Tibial nerve (tissue), 4 donors: ENCODE data around the gene ZFYVE1.

Experiments used
- EP300 ChIP-seq, 2 donors: sonication (generic); formaldehyde crosslinking; IDR thresholded peaks; one replicate each; pipeline ENCODE4 v1.6.1; 2017; ENCODE audit warnings: antibody characterized with exemption in 2 of 2, mild to moderate bottlenecking in 1 of 2
- POLR2A ChIP-seq, 2 donors: fragments of 450-650 bp; IDR thresholded peaks; one replicate each; pipeline ENCODE4 v1.6.1; 2017; ENCODE audit warnings: antibody characterized with exemption in 2 of 2, mild to moderate bottlenecking in 2 of 2, moderate library complexity in 2 of 2
- TF ChIP-seq, protein P1 (sequence below), 5 experiments: fragments of 200-600 bp in 3 of 5; fragments of 450-650 bp in 2 of 5; sonication (generic) in 3 of 5; IDR thresholded peaks; one replicate each; pipeline ENCODE4 v1.5.1; 2016 to 2019; ENCODE audit warnings: antibody characterized with exemption in 5 of 5, mild to moderate bottlenecking in 3 of 5, moderate library complexity in 2 of 5

DNA sequence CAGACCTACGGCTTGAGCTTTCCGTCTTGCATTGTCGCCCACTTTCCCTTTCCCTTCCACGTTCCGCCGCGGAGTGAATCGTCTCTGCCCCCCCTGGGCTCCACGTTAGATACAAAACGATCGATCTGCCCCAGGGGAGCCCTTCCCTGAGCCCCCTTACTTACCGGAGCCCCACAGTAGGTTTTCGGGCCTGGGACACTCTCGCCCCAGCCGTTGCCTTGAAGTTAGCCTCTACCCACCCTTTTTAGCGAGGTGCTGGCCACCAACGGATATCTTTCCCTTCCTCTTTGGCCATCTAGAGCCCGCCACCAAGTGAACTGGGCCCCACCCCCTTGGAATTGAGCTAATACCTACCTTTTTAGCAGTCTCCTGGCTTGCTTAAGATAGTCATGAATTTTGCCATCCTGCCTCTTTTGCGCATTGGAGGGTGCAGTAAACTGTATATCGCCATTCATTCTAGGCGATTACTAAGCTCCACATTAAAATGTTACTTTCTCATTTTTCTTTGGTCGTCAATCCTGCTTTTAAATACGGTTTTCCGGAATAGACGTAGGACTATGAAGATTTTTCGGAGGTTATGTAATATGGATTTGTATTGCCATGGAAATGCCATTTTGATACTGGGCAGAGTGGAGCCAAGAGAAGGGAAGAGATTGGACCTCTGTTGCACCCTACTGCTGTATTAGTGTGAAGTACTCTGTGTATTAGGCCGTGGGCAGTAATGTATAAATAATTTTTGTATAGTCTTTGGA is 32.2 kb upstream of the ZFYVE1 start:
- TF ChIP-seq, protein P1, sequence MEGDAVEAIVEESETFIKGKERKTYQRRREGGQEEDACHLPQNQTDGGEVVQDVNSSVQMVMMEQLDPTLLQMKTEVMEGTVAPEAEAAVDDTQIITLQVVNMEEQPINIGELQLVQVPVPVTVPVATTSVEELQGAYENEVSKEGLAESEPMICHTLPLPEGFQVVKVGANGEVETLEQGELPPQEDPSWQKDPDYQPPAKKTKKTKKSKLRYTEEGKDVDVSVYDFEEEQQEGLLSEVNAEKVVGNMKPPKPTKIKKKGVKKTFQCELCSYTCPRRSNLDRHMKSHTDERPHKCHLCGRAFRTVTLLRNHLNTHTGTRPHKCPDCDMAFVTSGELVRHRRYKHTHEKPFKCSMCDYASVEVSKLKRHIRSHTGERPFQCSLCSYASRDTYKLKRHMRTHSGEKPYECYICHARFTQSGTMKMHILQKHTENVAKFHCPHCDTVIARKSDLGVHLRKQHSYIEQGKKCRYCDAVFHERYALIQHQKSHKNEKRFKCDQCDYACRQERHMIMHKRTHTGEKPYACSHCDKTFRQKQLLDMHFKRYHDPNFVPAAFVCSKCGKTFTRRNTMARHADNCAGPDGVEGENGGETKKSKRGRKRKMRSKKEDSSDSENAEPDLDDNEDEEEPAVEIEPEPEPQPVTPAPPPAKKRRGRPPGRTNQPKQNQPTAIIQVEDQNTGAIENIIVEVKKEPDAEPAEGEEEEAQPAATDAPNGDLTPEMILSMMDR (IDR thresholded peaks at IDR 0.05): no peak
- no peak for TF ChIP-seq POLR2A (IDR thresholded peaks at IDR 0.05)
- no peak for TF ChIP-seq EP300 (IDR thresholded peaks at IDR 0.05)
